NCI-H82 (cell line): Measurements from ENCODE around the gene PTPN14.

Experiments used
- DNase-seq: peaks from one replicate; lab custom pipeline; 2025; lab: John Stamatoyannopoulos, UW

PTPN14 gene

GRCh38 chr1:214475746-214476145 lies 75.7 kb downstream of the PTPN14 start:
- no peak for DNase-seq

DNA sequence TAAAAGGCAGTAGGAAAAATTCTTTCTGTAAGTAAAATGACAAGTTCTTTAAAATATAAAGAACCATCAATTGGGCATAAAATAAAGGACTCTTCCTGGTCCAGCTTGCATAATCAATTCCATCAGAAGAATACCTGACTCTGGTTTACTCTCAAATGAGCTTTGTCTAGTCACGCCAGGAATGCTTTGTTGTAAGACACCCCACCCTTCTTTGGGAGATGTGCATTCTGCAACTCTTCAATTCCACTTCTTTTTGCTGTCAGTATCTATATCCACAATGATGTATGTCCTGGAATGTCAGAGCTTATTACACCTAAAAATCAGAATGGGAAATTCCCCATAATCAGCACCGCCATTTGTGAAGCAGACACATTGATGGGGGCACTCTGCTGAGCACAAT lies 76.1 kb downstream of the PTPN14 start:
- DNase-seq, result no peak

GRCh38 chr1:214474467-214474866 lies 76.9 kb downstream of the PTPN14 start:
- no peak for DNase-seq

GRCh38 chr1:214473862-214474261 lies 77.5 kb downstream of the PTPN14 start:
- DNase-seq, result no peak

GRCh38 chr1:214473387-214473786 lies 78.0 kb downstream of the PTPN14 start:
- no peak for DNase-seq

DNA sequence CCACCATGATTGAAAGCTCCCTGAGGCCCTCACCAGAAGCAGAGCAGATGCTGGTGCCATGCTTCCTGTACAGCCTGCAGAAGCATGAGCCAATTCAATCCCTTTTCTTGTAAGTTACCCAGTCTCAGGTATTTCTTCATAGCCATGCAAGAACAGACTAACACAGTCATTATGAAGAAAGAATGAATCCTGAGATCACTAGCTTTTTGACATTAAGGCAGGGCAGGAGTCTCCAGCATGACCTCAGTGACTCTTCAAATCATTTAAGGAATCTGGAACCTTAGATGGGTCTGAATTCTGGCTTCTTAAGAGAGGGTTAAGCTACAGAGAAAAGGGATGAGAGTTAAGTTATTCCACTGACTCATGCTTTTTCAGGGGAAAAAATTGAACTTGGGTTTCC lies 79.0 kb downstream of the PTPN14 start:
- no peak for DNase-seq

DNA sequence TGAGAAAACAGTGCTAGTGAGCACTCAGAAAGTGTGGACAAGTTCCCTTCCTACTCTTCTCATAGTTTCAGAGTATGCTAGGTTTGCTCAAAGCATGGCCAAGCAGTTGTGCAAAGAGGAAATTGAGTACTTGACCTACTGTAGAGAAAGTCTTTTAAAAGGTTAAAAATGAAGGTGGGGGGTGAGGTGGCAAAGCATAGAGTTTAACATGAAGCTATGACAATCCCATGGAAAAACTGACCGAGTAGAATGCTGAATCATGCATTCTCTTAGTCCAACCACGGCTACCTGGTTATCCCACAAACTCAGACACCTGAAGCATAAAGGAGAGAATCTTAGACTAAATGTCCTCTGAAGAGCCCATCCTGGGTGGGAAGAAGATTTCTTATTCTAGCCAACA lies 79.9 kb downstream of the PTPN14 start:
- no peak for DNase-seq

DNA sequence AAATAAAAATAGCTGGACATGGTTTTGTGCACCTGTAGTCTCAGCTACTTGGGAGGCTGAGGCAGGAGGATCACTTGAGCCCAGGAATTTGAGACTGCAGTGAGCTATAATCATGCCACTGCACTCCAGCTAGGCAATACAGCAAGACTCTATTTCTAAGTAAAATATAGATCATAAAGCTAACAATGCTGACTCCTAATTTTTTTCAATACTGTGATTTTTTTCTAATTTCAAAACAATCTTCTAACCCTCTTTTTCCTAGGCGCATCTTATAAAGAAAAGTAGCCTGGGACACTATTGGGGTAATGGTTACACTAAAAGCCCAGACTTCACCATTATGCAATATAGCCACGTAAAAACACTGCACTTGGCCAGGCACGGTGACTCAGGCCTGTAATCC lies 81.3 kb downstream of the PTPN14 start:
- DNase-seq, result no peak

- peak; percentile 90 for DNase-seq
Measured at GRCh38 chr1:214469290-214469689, 82.1 kb downstream of the PTPN14 start.

DNA sequence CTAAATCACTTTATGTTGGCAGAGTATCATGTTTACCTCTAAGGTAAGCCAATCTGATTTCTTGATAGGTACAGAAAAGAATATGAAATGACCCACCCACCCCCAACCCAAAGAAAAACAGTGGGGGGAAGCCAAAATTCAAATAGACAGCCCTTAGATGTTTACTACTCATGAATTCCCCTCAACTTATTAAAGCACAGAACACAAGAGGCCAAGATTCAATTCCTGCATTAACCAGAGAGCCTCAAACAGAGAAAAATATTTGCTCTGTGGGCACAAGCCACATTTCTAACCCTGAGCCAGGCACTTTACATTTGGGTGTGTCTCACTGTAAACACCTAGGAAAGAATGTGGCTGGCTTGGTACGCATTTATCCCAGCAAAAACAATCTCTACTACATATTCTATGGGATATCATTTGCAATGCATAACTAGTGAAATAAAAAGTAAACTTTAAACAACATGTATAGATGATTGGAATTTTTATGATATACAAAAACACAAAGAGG lies 84.3 kb downstream of the PTPN14 start:
- DNase-seq, result peak; percentile 35

GRCh38 chr1:214466403-214467077 lies 84.9 kb downstream of the PTPN14 start:
- DNase-seq, result peak; percentile 91

DNA sequence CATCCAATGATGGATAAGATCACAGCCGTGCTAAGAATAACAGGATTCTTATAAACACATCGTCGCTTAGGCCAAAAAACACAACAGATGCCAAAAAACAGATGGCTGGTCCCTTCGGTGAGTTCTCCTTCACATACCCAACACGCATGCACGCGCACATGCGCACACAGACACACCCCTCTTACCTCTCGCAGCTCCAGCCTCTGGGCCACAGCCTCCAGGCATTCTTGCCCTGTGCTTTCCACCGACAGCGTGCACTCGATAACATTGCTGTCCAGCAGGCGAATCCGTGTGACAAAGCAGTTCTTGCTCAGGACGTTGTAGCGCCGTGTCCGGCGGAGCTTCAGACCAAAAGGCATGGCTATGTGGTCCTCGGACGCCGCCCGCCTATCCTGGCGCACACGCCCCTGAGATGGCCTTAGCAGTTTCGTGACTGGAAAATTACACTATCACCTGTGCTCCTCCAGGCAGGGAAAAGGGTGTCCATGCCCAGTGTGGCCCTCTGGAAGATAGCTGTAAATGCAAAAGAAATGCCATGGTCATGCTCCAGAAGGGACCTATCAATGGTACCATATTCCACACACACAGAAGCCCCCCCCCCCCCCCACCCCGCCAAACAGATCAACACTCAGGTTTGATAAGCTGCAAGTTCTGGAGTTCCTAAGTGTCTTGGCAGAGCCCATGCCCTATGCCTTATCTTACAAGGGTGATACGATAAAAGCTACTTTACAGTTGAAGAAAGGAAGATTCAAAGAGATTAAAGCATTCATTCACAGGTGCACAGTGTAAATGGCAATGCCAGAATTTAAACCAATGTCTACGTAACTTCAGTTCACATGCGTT lies 86.7 kb downstream of the PTPN14 start:
- peak; percentile 99 for DNase-seq

- peak; percentile 52 for DNase-seq
Measured at GRCh38 chr1:214463596-214463995, 87.8 kb downstream of the PTPN14 start.

GRCh38 chr1:214462882-214463281 lies 88.5 kb downstream of the PTPN14 start:
- no peak for DNase-seq

DNA sequence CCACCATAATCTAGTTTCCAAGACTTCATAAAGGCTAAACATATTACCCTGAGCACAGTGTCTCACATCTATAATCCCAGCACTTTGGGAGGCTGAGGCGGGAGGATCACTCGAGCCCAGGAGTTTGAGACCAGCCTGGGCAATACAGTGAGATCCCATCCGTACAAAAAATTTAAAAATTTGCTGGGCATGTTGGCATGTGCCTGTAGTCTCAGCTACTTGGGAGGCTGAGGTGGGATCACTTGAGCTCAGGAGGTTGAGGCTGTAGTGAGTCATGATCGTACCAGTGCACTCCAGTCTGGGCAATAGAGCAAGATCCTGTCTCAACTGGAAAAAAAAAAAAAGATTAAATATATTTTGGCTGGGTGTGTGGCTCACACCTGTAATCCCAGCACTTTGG lies 90.1 kb downstream of the PTPN14 start:
- no peak for DNase-seq

DNA sequence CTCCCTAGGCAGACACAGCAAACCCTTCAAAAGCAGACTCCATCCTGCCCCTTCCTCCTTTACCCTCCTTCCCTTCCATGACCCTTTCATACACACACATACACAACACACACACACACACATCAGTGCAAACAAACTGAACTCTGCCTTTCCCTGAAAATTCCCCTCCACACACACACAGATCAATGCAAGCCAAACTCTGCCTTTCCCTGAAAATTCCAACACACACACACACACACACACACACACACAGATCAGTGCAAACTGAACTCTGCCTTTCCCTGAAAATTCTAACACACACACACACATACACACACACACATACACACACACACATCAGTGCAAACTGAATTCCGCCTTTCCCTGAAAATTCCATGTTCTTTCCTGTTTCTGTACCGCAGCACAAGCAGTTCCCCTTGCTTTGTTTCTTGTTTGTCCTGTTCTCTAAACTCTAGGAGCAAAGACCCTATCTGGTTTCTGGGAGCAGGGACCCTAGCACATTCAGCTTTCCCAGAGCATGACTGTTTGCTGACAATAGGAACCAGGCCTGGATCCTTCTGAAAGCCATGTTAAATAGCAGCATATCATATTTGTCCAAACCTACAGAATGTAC lies 91.0 kb downstream of the PTPN14 start:
- DNase-seq, result no peak

GRCh38 chr1:214459895-214460294 lies 91.5 kb downstream of the PTPN14 start:
- DNase-seq, result peak; percentile 21

GRCh38 chr1:214458541-214458940 lies 92.9 kb downstream of the PTPN14 start:
- DNase-seq, result no peak

DNA sequence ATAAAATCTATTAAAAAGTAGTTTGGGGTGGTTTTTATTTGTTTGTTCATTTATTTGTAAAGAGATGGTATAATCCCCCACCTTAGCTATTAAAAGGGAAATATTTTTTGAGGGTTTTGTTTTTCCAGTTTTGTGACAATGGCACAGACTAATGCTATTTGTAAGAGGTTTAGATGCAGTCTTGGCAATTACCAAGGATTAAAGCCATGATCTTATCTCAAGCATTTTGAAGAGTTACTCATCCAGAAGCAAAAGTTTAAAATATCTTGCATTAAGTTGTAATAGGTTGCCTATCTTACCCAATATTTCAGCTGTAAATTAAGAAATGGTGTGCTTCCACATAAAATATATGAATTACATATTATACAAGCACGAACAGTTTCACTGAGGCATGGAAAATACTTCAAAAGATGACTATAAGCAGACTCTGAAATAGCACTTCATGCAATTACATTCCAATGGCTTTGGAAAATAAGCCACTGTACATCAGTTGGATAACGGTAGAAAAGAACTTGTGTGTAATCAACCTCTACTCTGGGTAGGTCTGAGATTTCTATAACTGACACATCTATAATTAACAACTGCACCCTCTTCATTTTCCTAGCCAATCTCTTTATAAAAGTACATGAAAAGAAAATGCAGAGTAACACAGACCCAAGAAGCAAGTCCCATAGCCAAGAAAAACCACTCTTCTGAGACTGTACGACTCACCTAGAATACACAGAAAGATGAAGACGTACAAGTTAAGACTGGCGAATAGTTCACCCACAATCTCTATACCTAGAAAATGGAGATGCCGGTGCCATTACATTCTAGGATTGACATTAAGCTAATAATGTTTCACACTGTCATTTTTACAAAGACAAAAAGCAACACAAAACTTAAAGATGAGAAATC lies 95.2 kb downstream of the PTPN14 start:
- DNase-seq, result peak; percentile 75

DNA sequence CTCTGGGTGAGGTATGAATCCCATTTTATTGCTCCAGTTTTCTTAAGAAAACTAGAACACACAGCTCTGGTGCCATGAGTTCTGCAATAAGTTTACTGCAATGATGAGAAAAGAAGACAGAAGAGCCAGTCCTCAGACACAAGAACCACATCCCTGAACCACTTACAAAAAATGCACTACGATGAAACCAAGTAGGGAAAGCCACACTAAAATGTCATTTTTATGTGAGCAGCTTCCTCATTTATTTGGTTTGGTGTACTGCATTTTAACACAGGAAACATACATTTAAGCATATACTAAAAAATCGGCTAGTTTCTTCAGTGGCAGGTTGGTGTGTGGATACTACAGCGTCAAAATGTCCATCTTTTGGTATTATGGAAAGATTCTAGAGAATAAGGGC lies 95.9 kb downstream of the PTPN14 start:
- no peak for DNase-seq

DNA sequence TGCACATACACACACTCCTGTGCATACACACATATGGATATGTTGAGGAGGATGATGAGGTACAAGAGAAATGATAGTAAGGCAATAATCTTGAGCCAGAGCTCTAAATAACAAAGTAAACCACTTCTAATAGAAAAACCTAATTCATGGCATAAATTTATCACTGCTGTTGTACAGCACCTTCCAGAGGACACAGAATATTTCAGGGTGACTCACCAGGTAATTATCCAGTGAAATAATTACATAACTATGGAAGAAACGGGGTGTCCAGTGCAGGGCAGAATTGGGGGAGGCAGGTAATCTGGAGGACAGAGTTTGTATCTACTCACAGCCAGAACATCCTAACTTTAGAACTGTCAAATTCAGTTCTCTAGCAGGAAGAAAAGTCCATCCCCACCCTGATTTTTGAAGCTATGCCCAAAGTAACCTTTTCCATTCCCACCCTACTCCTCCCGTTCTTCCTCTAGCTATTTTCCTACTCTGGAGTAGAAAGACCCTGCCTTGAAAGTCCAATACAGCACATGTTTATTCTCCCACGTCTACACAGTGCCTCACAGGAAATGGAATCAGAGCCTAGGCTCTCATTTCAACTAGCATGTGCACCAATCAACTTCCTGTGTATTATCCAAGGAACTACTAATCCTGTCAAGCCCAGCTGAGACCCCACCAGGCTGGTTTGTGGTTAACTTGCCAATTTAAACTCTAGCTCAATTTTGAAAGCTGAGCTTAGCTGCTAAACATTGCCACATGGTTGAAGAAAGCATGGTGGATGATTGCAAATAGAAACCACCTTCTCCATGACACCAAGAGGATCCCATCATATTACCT lies 96.6 kb downstream of the PTPN14 start:
- peak; percentile 93 for DNase-seq
